Lower lobe of right lung (tissue), 2 donors: ENCODE results near the gene MAN1A2. TPM values are rescaled to one million over a fixed set of nuclear protein-coding genes. Genes with fewer than 3 reads are reported as not detected.
"Not testable (repeated sequence)": the region's sequence is repeated elsewhere in the genome, so short reads cannot be mapped to it uniquely, and the experiment has no call there.

Experiments used
- ATAC-seq, 2 donors: fragments of 200-7000 bp; cut with Tn5 transposase; one replicate each; pipeline ENCODE4 v1.9.1; 2020 to 2022; ENCODE audit warnings: mild to moderate bottlenecking in 2 of 2, moderate library complexity in 2 of 2
- DNase-seq: peaks from one replicate; pipeline ENCODE4 v3.0.0-alpha.2; 2020
- H3K27ac ChIP-seq: fragments of 200-600 bp; one replicate; pipeline ENCODE4 v1.8.0; 2022
- H3K27me3 ChIP-seq: fragments of 200-600 bp; one replicate; pipeline ENCODE4 v1.8.0; 2022; ENCODE audit warnings: low read depth
- H3K36me3 ChIP-seq: fragments of 200-600 bp; one replicate; pipeline ENCODE4 v1.8.0; 2022; ENCODE audit warnings: mild to moderate bottlenecking
- H3K4me1 ChIP-seq: fragments of 200-600 bp; one replicate; pipeline ENCODE4 v1.8.0; 2022
- H3K4me3 ChIP-seq: fragments of 200-600 bp; one replicate; pipeline ENCODE4 v1.8.0; 2022; ENCODE audit warnings: mild to moderate bottlenecking
- H3K9me3 ChIP-seq: fragments of 200-600 bp; one replicate; pipeline ENCODE4 v1.8.0; 2022
- CTCF ChIP-seq: fragments of 200-600 bp; IDR thresholded peaks from one replicate; pipeline ENCODE4 v1.8.0; 2022; ENCODE audit warnings: antibody characterized with exemption, mild to moderate bottlenecking
- intact Hi-C: fragments of 100-400 bp; cut with DNase I; formaldehyde crosslinking; loops from one replicate; pipeline ENCODE4 v1.11.0; 2022
- total RNA-seq: library from RNA; stranded (reverse); fragmentation: NEBNext Ultra II Directional; extraction: Animal tissue kit (Norgen Biotek cat#: 25700); gene quantifications from one replicate; pipeline ENCODE4 v1.2.1, GENCODE V29; 2021
- donor health status: DM: no; HTN: yes; CAD: no; lungs with severe emphysema.

MAN1A2 gene
- total RNA-seq, 1 donor from 2014 or later: 39.6 TPM

- Histone ChIP-seq H3K9me3 (no peaks in the 10 kb centered on the region), H3K4me3 (no peak overlapping the region), H3K36me3 (no peaks in the 10 kb centered on the region), H3K4me1 (no peaks in the 10 kb centered on the region), H3K27me3 (no peaks in the 10 kb centered on the region), H3K27ac (no peak overlapping the region)
- TF ChIP-seq CTCF: no peak
- ATAC-seq (no peak), DNase-seq (no peak)
- intact Hi-C loops: no loop called here
Measured at GRCh38 chr1:117436513-117436912, 69.3 kb downstream of the MAN1A2 start.

- H3K36me3 ChIP-seq: peaks cover 8% of the 10 kb centered on the region
- intact Hi-C loops: no loop called here
- no peaks in the 10 kb centered on the region for H3K27me3 ChIP-seq
- H3K9me3 ChIP-seq: no peaks in the 10 kb centered on the region
- TF ChIP-seq CTCF: no peak
- H3K27ac ChIP-seq: no peak overlapping the region
- ATAC-seq (no peak), DNase-seq (no peak)
- H3K4me1 ChIP-seq: no peaks in the 10 kb centered on the region
- H3K4me3 ChIP-seq: no peak overlapping the region
Measured at GRCh38 chr1:117447661-117448060, 80.4 kb downstream of the MAN1A2 start.

- intact Hi-C loops: no loop called here
- Histone ChIP-seq H3K27ac (no peak overlapping the region), H3K4me3 (no peak overlapping the region), H3K27me3 (no peaks in the 10 kb centered on the region), H3K36me3 (peaks cover 8% of the 10 kb centered on the region), H3K4me1 (no peaks in the 10 kb centered on the region), H3K9me3 (no peaks in the 10 kb centered on the region)
- no peak for TF ChIP-seq CTCF
- no peak for DNase-seq
- no peak for ATAC-seq
Measured at GRCh38 chr1:117452216-117452615, 85.0 kb downstream of the MAN1A2 start.

- TF ChIP-seq CTCF: no peak
- no peak overlapping the region for H3K27ac ChIP-seq
- H3K36me3 ChIP-seq: peaks cover 8% of the 10 kb centered on the region
- no peaks in the 10 kb centered on the region for H3K27me3 ChIP-seq
- H3K4me1 ChIP-seq: no peaks in the 10 kb centered on the region
- intact Hi-C loops: no loop called here
- ATAC-seq (no peak), DNase-seq (no peak)
- H3K4me3 ChIP-seq: no peak overlapping the region
- H3K9me3 ChIP-seq: no peaks in the 10 kb centered on the region
Measured at GRCh38 chr1:117453958-117454357, 86.7 kb downstream of the MAN1A2 start.

GRCh38 chr1:117458410-117458809 is 91.2 kb downstream of the MAN1A2 start:
- H3K9me3 ChIP-seq, intact Hi-C loops, H3K27me3 ChIP-seq, H3K36me3 ChIP-seq, DNase-seq, H3K27ac ChIP-seq, ATAC-seq, H3K4me1 ChIP-seq, H3K4me3 ChIP-seq: not testable (repeated sequence)

GRCh38 chr1:117466761-117467160 is 99.5 kb downstream of the MAN1A2 start:
- no peak for TF ChIP-seq CTCF
- no peak for ATAC-seq
- Histone ChIP-seq H3K9me3 (no peaks in the 10 kb centered on the region), H3K27me3 (no peaks in the 10 kb centered on the region), H3K4me1 (no peaks in the 10 kb centered on the region), H3K4me3 (no peak overlapping the region), H3K36me3 (no peaks in the 10 kb centered on the region), H3K27ac (no peak overlapping the region)
- intact Hi-C loops: no loop called here
- DNase-seq: no peak
